HTR-8/SVneo (cell line): ENCODE results near the gene PIAS3.

Experiments
- DNase-seq: peaks from one replicate; pipeline ENCODE4 v3.0.0; 2011; ENCODE audit warnings: low spot score, mixed read lengths; ENCODE audit not compliant: insufficient read length
- FAIRE-seq: peaks from 2 replicates; lab custom pipeline; 2011; peaks lifted over from hg19 to GRCh38; lab: Jason Lieb, UNC

The PIAS3 gene

GRCh38 chr1:145858901-145859490 lies at the start of gene PIAS3:
TSS of gene PIAS3 (minus strand) at chr1:145859081. CDS start at chr1:145858990, 91 bp downstream.
- peak; percentile 89 for DNase-seq
- peak; percentile 46 for FAIRE-seq

GRCh38 chr1:145908653-145909052 lies 49.8 kb upstream of the PIAS3 start:
- no peak for DNase-seq
- FAIRE-seq: no peak

GRCh38 chr1:145906954-145907753 lies 48.3 kb upstream of the PIAS3 start:
- FAIRE-seq (no peak), DNase-seq (no peak)

GRCh38 chr1:145901312-145902021 lies 42.6 kb upstream of the PIAS3 start:
- DNase-seq (no peak), FAIRE-seq (no peak)

GRCh38 chr1:145898756-145899155 lies 39.9 kb upstream of the PIAS3 start:
- DNase-seq (no peak), FAIRE-seq (no peak)

- FAIRE-seq: no peak
- DNase-seq: no peak
Measured at GRCh38 chr1:145897969-145898368, 39.1 kb upstream of the PIAS3 start.

GRCh38 chr1:145895471-145895870 lies 36.6 kb upstream of the PIAS3 start:
- DNase-seq (no peak), FAIRE-seq (no peak)

GRCh38 chr1:145893306-145894055 lies 34.6 kb upstream of the PIAS3 start:
- no peak for FAIRE-seq
- no peak for DNase-seq

- DNase-seq: no peak
- no peak for FAIRE-seq
Measured at GRCh38 chr1:145892486-145893087, 33.7 kb upstream of the PIAS3 start.

- FAIRE-seq (no peak), DNase-seq (peak; percentile 93)
Measured at GRCh38 chr1:145891587-145892485, 33.0 kb upstream of the PIAS3 start.

GRCh38 chr1:145891143-145891542 lies 32.3 kb upstream of the PIAS3 start:
- DNase-seq (no peak), FAIRE-seq (no peak)

- DNase-seq (no peak), FAIRE-seq (no peak)
Measured at GRCh38 chr1:145889722-145890121, 30.8 kb upstream of the PIAS3 start.

GRCh38 chr1:145887631-145888030 lies 28.8 kb upstream of the PIAS3 start:
- no peak for FAIRE-seq
- no peak for DNase-seq

- FAIRE-seq (no peak), DNase-seq (no peak)
Measured at GRCh38 chr1:145886816-145887215, 27.9 kb upstream of the PIAS3 start.

- FAIRE-seq (no peak), DNase-seq (no peak)
Measured at GRCh38 chr1:145886390-145886789, 27.5 kb upstream of the PIAS3 start.

- FAIRE-seq (no peak), DNase-seq (peak; percentile 90)
Measured at GRCh38 chr1:145885738-145886287, 26.9 kb upstream of the PIAS3 start, which contains the start of gene ANKRD35. TSS of gene ANKRD35 (minus strand) at chr1:145885866. CDS start at chr1:145885758, 108 bp downstream.

GRCh38 chr1:145884675-145885074 lies 25.8 kb upstream of the PIAS3 start:
- DNase-seq (no peak), FAIRE-seq (no peak)

GRCh38 chr1:145879775-145880174 lies 20.9 kb upstream of the PIAS3 start:
- DNase-seq: no peak
- no peak for FAIRE-seq

- FAIRE-seq (no peak), DNase-seq (no peak)
Measured at GRCh38 chr1:145878724-145879123, 19.8 kb upstream of the PIAS3 start.
